Gastrocnemius medialis (tissue), 4 donors: Measurements from ENCODE around the gene SMG7. TPM values are rescaled to one million over a fixed set of nuclear protein-coding genes. Genes with fewer than 3 reads are reported as not detected.

Source experiments
- ATAC-seq, 2 donors: fragments of 150-250 bp; one replicate each; pipeline ENCODE4 v1.9.1; 2016
- DNase-seq, 2 donors: peaks; one replicate each; pipeline ENCODE4 v3.0.0-alpha.2; 2019
- H3K27ac ChIP-seq, 4 donors: fragments of 200-600 bp; sonication (generic); 1 replicate in 1 of 4; 2 replicates in 3 of 4; pipeline ENCODE4 v1.5.1; 2016 to 2018; ENCODE audit warnings: mild to moderate bottlenecking in 2 of 4, moderate library complexity in 1 of 4
- H3K27me3 ChIP-seq, 3 donors: fragments of 200-600 bp; sonication (generic) in 2 of 3; 1 replicate in 1 of 3; 2 replicates in 2 of 3; pipeline versions ENCODE4 v1.5.1 to v1.6.0; 2016 to 2019; ENCODE audit warnings: mild to moderate bottlenecking in 1 of 3, moderate library complexity in 1 of 3
- H3K36me3 ChIP-seq, 2 donors: fragments of 200-600 bp; sonication (generic) in 1 of 2; one replicate each; pipeline ENCODE4 v1.5.1; 2017 to 2018
- H3K4me1 ChIP-seq, 2 donors: fragments of 200-600 bp; sonication (generic) in 1 of 2; one replicate each; pipeline ENCODE4 v1.5.1; 2016 to 2017; ENCODE audit warnings: mild to moderate bottlenecking in 2 of 2
- H3K4me3 ChIP-seq, 4 donors: fragments of 200-600 bp; sonication (generic) in 3 of 4; 1 replicate in 1 of 4; 2 replicates in 3 of 4; pipeline ENCODE4 v1.5.1; 2016 to 2019; ENCODE audit warnings: mild to moderate bottlenecking in 2 of 4
- H3K9me3 ChIP-seq, 3 donors: fragments of 200-600 bp; sonication (generic) in 2 of 3; 1 replicate in 1 of 3; 2 replicates in 2 of 3; pipeline ENCODE4 v1.5.1; 2016 to 2019
- POLR2A ChIP-seq, 2 donors: fragments of 450-650 bp; IDR thresholded peaks; one replicate each; pipeline ENCODE4 v1.6.1; 2017; ENCODE audit warnings: antibody characterized with exemption in 2 of 2, mild to moderate bottlenecking in 2 of 2, moderate library complexity in 2 of 2
- in situ Hi-C, 4 donors: fragments of 200-750 bp; cut with MboI; loops; one replicate each; pipeline versions ENCODE4 v1.15.0 to v1.8.0; 2017; ENCODE audit warnings: low sequenced_read_pairs in 4 of 4
- intact Hi-C: fragments of 100-400 bp; cut with DNase I; formaldehyde crosslinking; loops from one replicate; pipeline ENCODE4 v1.15.1; 2023; ENCODE audit warnings: low total_unique reads
- total RNA-seq, 4 donors: library from RNA; depleted of rRNA; stranded (reverse); fragments of >200 nt; gene quantifications; one replicate each; pipeline versions ENCODE4 v1.1.0 to v1.2.3, GENCODE V29; 2016
- TF ChIP-seq, protein P1 (sequence below), 5 experiments: fragments of 450-650 bp in 3 of 5; fragments of 200-600 bp in 2 of 5; sonication (generic) in 2 of 5; IDR thresholded peaks in 4 of 5; conservative IDR thresholded peaks in 1 of 5; 1 replicate in 4 of 5; 2 replicates in 1 of 5; pipeline ENCODE4 v1.5.1; 2016 to 2019; ENCODE audit warnings: antibody characterized with exemption in 5 of 5, mild to moderate bottlenecking in 3 of 5, moderate library complexity in 3 of 5

SMG7 gene
- total RNA-seq, 4 donors from 2014 or later = 19.2 to 28.7 (median 26.1) TPM

DNA sequence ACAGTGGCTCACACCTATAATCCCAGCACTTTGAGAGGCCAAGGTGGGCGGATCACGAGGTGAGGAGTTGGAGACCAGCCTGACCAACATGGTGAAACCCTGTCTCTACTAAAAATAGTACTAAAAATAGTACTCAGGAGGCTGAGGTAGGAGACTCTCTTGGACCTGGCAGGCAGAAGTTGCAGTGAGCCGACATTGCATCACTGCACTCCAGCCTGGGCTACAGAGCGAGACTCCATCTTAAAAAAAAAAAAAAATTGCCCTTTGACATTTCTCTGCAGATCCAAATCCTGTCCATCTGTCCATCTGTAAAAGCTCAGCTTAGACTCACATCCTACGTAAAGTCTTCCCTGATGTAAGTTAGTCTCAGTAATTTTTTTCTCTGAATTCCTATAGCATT is 124.2 kb downstream of the SMG7 start:
- TF ChIP-seq, protein P1, sequence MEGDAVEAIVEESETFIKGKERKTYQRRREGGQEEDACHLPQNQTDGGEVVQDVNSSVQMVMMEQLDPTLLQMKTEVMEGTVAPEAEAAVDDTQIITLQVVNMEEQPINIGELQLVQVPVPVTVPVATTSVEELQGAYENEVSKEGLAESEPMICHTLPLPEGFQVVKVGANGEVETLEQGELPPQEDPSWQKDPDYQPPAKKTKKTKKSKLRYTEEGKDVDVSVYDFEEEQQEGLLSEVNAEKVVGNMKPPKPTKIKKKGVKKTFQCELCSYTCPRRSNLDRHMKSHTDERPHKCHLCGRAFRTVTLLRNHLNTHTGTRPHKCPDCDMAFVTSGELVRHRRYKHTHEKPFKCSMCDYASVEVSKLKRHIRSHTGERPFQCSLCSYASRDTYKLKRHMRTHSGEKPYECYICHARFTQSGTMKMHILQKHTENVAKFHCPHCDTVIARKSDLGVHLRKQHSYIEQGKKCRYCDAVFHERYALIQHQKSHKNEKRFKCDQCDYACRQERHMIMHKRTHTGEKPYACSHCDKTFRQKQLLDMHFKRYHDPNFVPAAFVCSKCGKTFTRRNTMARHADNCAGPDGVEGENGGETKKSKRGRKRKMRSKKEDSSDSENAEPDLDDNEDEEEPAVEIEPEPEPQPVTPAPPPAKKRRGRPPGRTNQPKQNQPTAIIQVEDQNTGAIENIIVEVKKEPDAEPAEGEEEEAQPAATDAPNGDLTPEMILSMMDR (IDR thresholded peaks at IDR 0.05 in 4 of 5, conservative IDR thresholded peaks at IDR 0.05 in 1 of 5) = no peak
- no peak for TF ChIP-seq POLR2A (IDR thresholded peaks at IDR 0.05)
- ATAC-seq (no peak), DNase-seq (no peak)
- intact Hi-C loops = no loop called here
- H3K9me3 ChIP-seq = no peaks in the 10 kb centered on the region
- in situ Hi-C loops = no loop called here
- no peaks in the 10 kb centered on the region for H3K27me3 ChIP-seq
- no peak overlapping the region for H3K4me3 ChIP-seq
- no peaks in the 10 kb centered on the region for H3K4me1 ChIP-seq
- no peaks in the 10 kb centered on the region for H3K36me3 ChIP-seq
- H3K27ac ChIP-seq = no peak overlapping the region

DNA sequence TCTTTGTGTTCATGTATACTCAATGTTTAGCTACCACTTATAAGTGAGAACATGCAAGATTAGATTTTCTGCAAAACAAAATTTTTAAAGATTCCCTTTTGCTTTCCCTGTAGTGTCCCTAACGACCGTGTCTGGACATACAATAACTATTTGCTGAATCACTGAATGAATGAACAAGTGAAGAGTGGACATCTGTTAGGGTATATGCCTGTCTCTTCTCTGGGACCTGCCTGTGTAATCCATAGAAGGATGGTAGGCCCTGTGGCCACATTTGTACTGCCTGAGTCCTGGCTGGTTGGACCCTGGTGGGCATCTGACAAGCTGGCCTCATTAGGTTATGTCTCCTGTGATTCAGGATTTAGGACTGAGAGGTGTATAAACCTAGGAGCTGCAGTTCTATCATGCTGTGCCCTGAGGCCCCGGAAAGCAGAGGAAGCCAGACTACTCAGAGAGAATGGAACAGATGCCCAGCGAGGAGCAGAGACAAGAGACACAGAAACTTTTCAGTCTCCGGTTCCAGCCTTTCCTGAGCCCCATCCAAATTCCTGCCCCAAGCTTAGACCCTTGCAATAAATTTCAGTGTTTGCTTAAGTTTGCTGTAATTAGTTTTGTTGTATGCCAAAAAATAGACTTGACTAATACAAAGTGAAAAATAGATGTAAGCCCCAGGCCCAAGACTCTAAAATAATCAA is 125.5 kb downstream of the SMG7 start:
- in situ Hi-C loops = no loop called here

DNA sequence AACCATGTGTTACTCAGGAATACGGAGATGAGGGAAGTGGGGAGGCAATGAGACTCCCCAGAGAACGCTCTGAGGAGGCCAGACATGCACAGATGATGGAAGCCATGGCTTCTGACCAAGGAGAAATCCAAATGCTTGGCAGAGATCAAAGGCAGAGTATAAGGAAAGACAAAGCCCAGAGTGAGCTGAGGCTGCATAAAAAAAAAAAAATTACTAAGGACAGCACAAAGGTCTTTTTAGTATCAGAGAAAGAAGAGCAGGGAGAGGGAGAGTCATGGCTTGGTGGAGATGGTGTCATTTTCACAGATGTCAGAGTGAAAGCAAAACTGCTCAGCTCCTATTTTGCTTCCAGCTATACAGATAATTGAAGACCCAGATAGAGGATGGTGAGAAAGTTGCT is 126.1 kb downstream of the SMG7 start:
- in situ Hi-C loops (no loop called here), intact Hi-C loops (no loop called here)
- no peak for TF ChIP-seq POLR2A (IDR thresholded peaks at IDR 0.05)
- TF ChIP-seq, protein P1 (IDR thresholded peaks at IDR 0.05 in 4 of 5, conservative IDR thresholded peaks at IDR 0.05 in 1 of 5) = no peak
- Histone ChIP-seq H3K27me3 (no peaks in the 10 kb centered on the region), H3K27ac (peak overlapping the region in 1 of 4 donors; percentile 4), H3K4me1 (no peaks in the 10 kb centered on the region), H3K9me3 (no peaks in the 10 kb centered on the region), H3K36me3 (no peaks in the 10 kb centered on the region), H3K4me3 (no peak overlapping the region)
- ATAC-seq (no peak), DNase-seq (no peak)

More for the DNA sequence above, 125.5 kb downstream of the SMG7 start:
- Histone ChIP-seq H3K9me3 (no peaks in the 10 kb centered on the region), H3K4me3 (no peak overlapping the region), H3K4me1 (no peaks in the 10 kb centered on the region), H3K27me3 (no peaks in the 10 kb centered on the region), H3K36me3 (no peaks in the 10 kb centered on the region), H3K27ac (no peak overlapping the region)
- intact Hi-C loops = no loop called here
- DNase-seq (no peak), ATAC-seq (no peak)
- no peak for TF ChIP-seq POLR2A (IDR thresholded peaks at IDR 0.05)
- TF ChIP-seq, protein P1 (IDR thresholded peaks at IDR 0.05 in 4 of 5, conservative IDR thresholded peaks at IDR 0.05 in 1 of 5) = no peak

DNA sequence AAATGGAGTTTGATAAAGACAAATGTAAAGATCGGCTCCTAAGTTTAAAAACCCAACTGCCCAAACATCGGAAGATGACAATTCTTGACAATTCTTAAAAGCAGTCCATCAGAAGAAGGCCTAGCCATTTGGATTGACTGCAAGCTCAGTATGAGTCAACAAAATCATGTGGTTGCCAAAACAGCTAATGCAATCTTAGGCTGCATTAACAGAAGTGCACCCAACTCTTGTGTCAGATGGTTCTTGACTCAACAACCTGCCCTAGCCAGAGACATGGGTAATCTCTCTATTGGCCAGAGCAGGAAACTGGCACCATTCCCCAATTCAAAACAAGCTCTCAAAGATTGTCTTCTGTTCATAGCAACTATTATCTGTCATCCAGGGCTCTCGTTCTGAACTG is 127.8 kb downstream of the SMG7 start:
- intact Hi-C loops (no loop called here), in situ Hi-C loops (loop anchor here in 2 of 4 donors (25.0 kb wide), 2 partner anchors 138 to 313 kb away; partner anchors contain the start of gene SMG7 (in 1 of the 2))
- no peak overlapping the region for H3K4me3 ChIP-seq
- no peaks in the 10 kb centered on the region for H3K4me1 ChIP-seq
- H3K9me3 ChIP-seq = no peaks in the 10 kb centered on the region
- no peak overlapping the region for H3K27ac ChIP-seq
- peak; percentile 76 to 83 for ATAC-seq
- peak; percentile 31 to 58 for DNase-seq
- TF ChIP-seq, protein P1 (IDR thresholded peaks at IDR 0.05 in 4 of 5, conservative IDR thresholded peaks at IDR 0.05 in 1 of 5) = no peak
- TF ChIP-seq POLR2A (IDR thresholded peaks at IDR 0.05) = no peak
- H3K27me3 ChIP-seq = no peaks in the 10 kb centered on the region
- no peaks in the 10 kb centered on the region for H3K36me3 ChIP-seq
